H7 (cell line): ENCODE measurements around the gene FPGT. TPM values are rescaled to one million over a fixed set of nuclear protein-coding genes. Genes with fewer than 3 reads are reported as not detected.
"Not testable (repeated sequence)": the region's sequence is repeated elsewhere in the genome, so short reads cannot be mapped to it uniquely, and the experiment has no call there.

Source experiments
- DNase-seq: peaks from one replicate; pipeline ENCODE4 v3.0.0; 2012
- H3K27me3 ChIP-seq: 2 replicates; pipeline ENCODE4 v1.6.0; 2011; ENCODE audit warnings: mild to moderate bottlenecking, low read length; ENCODE audit not compliant: control insufficient read depth, insufficient read depth
- H3K36me3 ChIP-seq: replicated peaks from 2 replicates; pipeline ENCODE4 v1.5.1; 2011; ENCODE audit warnings: low read length; ENCODE audit not compliant: control insufficient read depth, insufficient read depth
- H3K4me3 ChIP-seq: 2 replicates; pipeline ENCODE4 v1.5.1; 2011; ENCODE audit warnings: low read depth, mild to moderate bottlenecking, control low read depth, low read length, moderate library complexity; ENCODE audit not compliant: insufficient read depth
- total RNA-seq: library from RNA; depleted of rRNA; stranded (reverse); fragments of >200 nt; shearing (Covaris generic); gene quantifications from 2 replicates; pipeline ENCODE4 v1.2.3, GENCODE V29; 2014; rRNA removed

FPGT gene
- 2.1 and 2.7 TPM in 2 replicates for total RNA-seq

DNA sequence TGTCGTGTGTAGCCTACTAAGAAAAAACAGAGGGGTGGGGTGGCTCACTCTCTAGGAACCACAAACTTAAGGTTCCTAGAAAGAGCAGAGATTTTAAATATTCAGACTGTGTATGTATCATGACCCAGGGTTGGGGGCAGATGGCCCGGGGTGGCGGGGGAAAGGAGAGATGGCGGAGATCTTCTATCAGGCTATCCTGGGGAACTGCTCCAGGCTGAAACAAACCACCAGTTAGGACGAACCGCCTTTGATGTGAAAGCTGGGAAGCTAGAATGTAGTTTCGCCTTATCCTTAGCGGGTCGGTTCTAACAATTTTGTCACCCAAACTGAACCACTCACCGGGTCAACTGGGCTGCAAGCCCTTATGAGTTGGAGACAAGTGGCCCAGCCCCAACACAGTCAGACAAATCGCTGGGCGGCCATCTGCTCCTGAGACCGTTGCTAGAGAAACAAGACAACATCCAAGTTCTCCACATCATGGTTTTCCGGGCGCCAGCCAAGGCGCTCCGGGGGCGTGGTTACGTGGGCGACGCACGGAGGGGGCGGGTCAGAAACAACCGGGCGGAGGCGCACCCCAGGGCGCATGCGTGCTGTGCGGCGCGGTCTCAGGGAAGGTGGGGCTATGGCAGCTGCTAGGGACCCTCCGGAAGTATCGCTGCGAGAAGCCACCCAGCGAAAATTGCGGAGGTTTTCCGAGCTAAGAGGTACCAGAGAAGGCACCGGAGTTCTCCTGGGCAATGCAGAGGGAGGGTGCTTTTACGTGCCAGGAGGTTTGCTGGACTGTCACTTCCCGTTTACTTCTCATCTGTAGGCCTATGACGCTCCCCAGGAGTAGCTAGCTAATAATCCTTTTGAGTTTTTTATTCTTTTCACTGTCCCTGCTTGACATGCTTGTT, at the start of gene FPGT, which contains the start of gene LRRIQ3:
FPGT (plus strand) TSS at position 586 of the 896 bp plus-strand sequence; CDS start at position 623, 37 bp downstream.
LRRIQ3 (minus strand) TSS at position 520 of the 896 bp plus-strand sequence. CDS start 14,492 bp downstream, outside the sequence.
- no peaks in the 10 kb centered on the region for H3K36me3 ChIP-seq
- H3K27me3 ChIP-seq = no peaks in the 10 kb centered on the region
- peak; percentile 89 for DNase-seq
- peak within 1 kb of the TSS; percentile 70 for H3K4me3 ChIP-seq

DNA sequence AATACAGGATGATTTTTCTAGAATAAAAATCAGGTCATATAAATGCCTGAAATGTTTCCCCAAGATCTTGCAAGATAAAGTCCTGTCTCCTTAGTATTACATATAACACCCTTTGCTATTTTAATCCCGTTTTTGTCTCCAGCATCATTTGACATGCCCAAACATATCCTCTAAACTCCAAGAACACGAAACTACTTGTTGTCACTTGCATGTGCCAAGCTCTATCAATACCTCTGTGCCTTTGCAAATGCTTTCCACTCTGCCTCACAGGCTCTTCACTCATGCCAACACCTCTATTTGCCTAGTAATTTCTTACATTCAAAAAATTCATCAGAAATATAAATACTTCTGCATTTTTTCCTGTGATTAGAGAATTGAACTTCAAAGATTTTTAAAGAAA, 38.0 kb upstream of the FPGT start:
- no peaks in the 10 kb centered on the region for H3K36me3 ChIP-seq
- H3K4me3 ChIP-seq = no peak overlapping the region
- H3K27me3 ChIP-seq = no peaks in the 10 kb centered on the region
- no peak for DNase-seq

DNA sequence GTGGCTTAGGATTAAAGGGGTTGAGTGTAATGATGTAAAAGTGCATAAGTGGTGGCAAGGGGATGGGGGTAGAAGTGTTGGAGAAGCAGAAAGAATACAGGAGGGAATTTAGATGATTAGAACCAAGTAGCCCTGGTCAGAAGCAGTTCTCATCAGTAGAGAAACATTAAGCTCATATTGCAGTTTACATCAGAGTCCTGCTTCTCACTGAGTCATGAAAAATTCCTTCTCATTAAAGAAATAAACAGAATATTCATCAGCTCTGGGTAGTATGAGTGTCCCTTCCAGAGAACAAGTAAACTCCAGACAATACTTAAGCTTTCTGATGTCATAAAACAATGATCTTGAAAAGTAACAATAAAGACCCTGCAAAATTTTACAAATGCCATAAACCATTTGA, 36.5 kb upstream of the FPGT start:
- Histone ChIP-seq H3K36me3 (no peaks in the 10 kb centered on the region), H3K27me3 (no peaks in the 10 kb centered on the region), H3K4me3 (no peak overlapping the region)
- no peak for DNase-seq

DNA sequence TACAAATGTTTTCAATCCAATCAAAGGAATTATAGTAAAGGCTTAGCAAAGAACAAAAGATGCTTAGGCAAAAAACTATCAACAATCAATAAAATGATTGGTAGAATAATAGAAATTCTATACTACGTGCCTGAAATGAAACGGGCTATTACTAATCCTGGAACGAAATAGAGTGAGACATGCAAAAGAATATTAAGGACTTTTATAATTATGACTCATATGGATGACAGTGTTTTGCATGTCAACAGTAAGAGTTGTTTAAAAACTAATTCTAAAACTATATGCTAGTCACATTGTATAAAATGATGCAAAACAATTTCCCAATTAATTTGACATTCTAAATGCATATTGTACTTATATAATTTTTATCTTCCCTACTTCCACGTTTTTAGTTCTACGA, 35.7 kb upstream of the FPGT start:
- Histone ChIP-seq H3K4me3 (no peak overlapping the region), H3K27me3 (no peaks in the 10 kb centered on the region), H3K36me3 (no peaks in the 10 kb centered on the region)
- DNase-seq = no peak

DNA sequence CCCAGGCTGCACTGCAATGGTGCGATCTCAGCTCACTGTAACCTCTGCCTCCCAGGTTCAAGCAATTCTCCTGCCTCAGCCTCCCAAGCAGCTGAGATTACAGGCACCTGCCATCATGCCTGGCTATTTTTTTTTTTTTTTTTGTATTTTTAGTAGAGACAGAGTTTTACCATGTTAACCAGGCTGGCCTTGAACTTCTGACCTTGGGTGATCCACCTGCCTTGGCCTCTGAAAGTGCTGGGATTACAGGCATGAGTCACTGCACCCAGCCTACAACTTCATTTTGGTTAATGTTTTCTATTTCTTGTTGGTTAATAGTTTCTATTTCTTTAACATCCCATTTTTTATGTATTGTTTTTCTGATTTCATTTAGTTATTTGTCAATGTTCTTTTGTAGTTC, 23.6 kb upstream of the FPGT start:
- not testable (repeated sequence) for H3K4me3 ChIP-seq, H3K27me3 ChIP-seq, DNase-seq, H3K36me3 ChIP-seq

DNA sequence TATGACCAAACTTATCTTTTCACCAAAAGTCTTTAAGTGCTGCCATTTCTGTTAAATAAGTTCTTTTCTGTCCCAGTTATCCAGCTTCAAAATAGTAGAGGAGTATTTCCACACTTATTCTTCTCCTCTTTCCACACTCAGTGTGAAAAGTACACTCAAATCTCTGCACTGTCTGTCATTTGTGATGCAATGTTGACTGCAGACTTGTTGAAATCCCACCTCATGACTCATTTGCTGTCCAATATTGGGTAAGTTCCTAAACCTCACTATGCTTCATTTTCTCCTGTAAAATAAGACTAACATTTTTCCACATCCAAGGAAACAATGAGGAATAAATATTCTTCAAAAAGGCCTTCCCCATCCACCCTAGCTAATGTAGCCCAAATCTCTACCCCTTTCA, 17.6 kb upstream of the FPGT start:
- no peak for DNase-seq
- Histone ChIP-seq H3K36me3 (no peaks in the 10 kb centered on the region), H3K27me3 (no peaks in the 10 kb centered on the region), H3K4me3 (no peak overlapping the region)

DNA sequence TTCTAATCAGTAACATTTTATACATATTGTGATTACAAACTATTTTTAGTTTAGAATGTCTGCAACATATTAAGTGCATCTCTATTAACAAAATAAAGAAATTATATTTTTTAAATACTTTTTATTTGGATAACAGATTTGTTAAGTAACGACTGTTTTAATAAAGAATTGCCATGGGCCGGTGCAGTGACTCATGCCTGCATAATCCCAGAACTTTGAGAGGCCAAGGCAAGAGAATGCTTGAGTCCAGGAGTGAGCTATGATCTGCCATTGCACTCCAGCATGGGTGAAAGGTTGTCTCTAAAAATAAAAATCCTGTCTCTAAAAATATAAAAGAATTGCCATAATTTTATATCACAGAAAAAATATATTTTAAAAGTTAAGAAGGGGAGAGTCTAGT, 4.1 kb upstream of the FPGT start:
- no peak for DNase-seq
- no peaks in the 10 kb centered on the region for H3K36me3 ChIP-seq
- H3K27me3 ChIP-seq = no peaks in the 10 kb centered on the region

DNA sequence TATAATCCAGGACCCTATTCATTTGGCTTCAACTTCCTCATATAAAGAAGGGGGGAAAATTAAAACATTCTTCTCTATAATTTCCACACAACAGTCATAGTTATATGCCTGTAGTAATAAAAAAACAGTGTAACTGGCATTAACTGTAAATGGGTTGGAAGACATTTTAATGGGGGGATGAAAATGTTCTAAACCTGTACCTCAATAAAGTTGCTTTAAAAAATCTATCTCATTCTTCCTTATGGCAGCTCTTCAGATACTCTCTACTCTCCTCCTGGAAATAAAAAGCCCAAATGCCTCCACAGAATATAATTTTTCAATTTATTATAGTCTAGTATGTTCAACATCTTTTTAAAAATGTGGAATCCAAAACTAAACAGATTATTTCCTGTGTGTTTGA, 2.7 kb upstream of the FPGT start:
- no peaks in the 10 kb centered on the region for H3K36me3 ChIP-seq
- DNase-seq = no peak
- no peak overlapping the region for H3K4me3 ChIP-seq
- H3K27me3 ChIP-seq = no peaks in the 10 kb centered on the region

More for the DNA sequence above, 4.1 kb upstream of the FPGT start:
- no peak overlapping the region for H3K4me3 ChIP-seq

DNA sequence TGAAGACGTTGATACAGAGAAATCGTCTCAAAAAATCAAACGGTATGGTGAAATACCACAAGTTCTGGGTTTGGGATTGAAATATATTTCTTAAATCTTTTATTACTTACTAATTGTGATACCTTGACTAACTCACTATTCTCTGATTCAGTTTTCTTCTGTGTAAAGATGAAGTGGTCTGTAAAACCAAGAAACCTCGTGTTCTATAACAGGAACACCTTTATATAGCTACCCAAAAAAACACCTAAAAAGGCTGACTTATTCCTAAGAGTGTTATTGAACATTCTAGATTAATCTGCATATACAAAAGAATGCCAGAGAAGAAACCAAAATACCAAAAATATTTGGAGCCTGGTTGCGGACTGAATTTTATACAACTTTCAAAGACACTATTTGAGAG, 787 bp upstream of the FPGT start:
- Histone ChIP-seq H3K36me3 (no peaks in the 10 kb centered on the region), H3K4me3 (no peak overlapping the region; the same call in 1 of the 2 replicates), H3K27me3 (no peaks in the 10 kb centered on the region)
- DNase-seq = no peak

DNA sequence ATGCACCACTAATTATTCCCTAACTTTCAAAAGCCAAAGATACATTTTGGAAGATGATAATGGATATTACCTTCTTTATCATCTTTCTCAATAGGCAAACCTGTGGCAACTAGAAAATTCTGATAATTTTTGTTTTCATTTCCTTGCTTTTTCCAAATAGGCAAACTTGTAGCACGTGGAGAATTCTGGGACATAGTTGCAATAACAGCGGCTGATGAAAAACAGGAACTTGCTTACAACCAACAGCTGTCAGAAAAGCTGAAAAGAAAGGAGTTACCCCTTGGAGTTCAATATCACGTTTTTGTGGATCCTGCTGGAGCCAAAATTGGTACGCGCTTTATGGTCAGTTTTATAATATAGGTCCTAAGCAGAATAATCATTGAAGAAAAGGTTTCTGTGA, 1.5 kb downstream of the FPGT start:
- no peak overlapping the region for H3K4me3 ChIP-seq
- no peak for DNase-seq
- no peaks in the 10 kb centered on the region for H3K36me3 ChIP-seq
- H3K27me3 ChIP-seq = no peaks in the 10 kb centered on the region

DNA sequence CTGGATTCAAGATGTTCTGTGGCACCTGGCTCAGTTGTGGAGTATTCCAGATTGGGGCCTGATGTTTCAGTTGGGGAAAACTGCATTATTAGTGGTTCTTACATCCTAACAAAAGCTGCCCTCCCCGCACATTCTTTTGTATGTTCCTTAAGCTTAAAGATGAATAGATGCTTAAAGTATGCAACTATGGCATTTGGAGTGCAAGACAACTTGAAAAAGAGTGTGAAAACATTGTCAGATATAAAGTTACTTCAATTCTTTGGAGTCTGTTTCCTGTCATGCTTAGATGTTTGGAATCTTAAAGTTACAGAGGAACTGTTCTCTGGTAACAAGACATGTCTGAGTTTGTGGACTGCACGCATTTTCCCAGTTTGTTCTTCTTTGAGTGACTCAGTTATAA, 7.2 kb downstream of the FPGT start:
- H3K27me3 ChIP-seq = no peaks in the 10 kb centered on the region
- DNase-seq = no peak
- H3K36me3 ChIP-seq = no peaks in the 10 kb centered on the region
- H3K4me3 ChIP-seq = no peak overlapping the region

DNA sequence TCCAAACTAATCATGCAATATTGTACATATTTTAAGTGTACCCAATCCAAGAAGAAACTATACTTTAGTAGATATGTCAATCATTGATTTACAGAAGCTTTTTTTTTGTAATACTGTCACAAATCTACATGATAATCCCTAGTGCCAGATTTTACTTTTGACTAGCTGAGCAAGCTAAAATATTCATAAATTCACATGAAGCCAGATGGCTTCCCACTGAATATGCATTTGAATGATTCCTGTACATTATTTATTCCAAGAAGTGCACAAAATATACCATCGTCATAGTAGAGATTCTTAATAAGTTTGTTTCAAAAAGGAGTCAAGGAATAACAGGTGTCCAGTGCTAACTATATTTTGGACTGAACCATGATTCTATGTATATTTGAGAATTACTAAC, 17.2 kb downstream of the FPGT start:
- no peak for DNase-seq
- H3K27me3 ChIP-seq = no peaks in the 10 kb centered on the region
- H3K36me3 ChIP-seq = no peaks in the 10 kb centered on the region
- H3K4me3 ChIP-seq = no peak overlapping the region

DNA sequence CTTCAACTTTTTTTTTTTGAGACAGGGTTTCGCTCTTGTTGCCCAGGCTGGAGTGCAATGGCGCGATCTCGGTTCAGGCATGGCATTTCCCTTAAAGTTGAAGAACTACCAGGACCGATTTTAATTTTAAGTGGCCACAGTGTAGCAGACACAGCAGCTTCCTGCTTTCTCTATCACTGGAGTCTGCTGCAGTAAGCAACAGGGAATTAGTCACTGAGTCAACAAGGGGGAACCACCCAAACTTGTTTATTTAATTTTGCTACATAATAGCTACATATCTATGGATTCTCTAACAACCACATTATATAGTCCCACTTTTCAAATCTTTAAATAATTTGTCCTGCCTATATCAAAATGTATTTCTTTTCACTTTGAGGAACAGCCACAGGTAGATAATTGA, 24.7 kb downstream of the FPGT start:
- Histone ChIP-seq H3K36me3 (no peaks in the 10 kb centered on the region), H3K27me3 (no peaks in the 10 kb centered on the region), H3K4me3 (no peak overlapping the region)
- DNase-seq = no peak

DNA sequence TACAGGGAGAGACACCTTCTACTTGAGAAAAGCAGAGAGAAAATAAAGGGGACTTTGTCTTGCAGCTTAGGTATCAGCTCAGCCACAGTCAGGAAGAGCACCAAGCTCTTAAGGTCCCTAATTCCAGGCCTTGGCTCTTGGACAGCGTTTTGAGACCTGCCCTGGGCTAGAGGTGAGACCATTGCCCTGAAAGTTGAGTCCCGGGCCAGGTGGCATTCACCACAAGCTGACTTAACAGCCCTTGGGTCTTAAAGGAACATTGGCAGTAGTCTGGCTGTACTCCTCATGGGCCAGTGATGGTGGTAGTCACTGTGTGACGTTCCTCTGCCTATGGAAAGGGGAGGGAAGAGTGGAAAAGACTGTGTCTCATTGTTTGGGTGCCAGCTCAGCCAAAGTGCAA, 25.4 kb downstream of the FPGT start:
- no peak overlapping the region for H3K4me3 ChIP-seq
- no peaks in the 10 kb centered on the region for H3K27me3 ChIP-seq
- DNase-seq = no peak
- H3K36me3 ChIP-seq = no peaks in the 10 kb centered on the region

DNA sequence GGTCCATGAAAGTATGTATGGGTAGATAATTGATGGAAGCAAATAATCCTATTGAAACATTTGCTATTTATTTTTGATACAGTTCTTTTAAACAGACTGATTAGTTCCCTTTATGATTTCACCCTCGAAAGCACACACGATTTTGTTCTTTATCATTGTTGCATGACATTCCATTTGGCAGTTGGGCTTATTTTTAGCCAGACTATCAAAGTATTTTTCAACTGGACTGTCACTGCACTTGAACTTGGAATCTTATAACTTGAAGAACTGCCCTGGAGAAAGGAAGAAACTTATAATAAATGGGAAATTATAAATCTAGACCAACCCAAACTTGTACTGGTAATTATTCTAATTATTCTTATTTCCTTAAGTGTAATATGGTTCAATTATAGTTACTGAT, 37.1 kb downstream of the FPGT start, which contains the start of gene TNNI3K:
TNNI3K (plus strand) TSS at position 235 of the 400 bp plus-strand sequence; CDS start at position 300, 65 bp downstream.
- no peak for DNase-seq
- H3K4me3 ChIP-seq = no peak within 1 kb of the TSS
- H3K36me3 ChIP-seq = no peaks in the 10 kb centered on the region
- no peaks in the 10 kb centered on the region for H3K27me3 ChIP-seq
